ENCODE measurements around the gene CALHM6.

- TF ChIP-seq POLR2A (IDR thresholded peaks at IDR 0.05; ENCODE audit: low read depth, low read length), result no peak
- no peak for TF ChIP-seq POU2F2 (IDR thresholded peaks at IDR 0.05; ENCODE audit: low read depth, low read length)
- no peak for TF ChIP-seq POLR2AphosphoS5 (IDR thresholded peaks at IDR 0.05; ENCODE audit: low read depth, low read length)
- TF ChIP-seq TAF1 (IDR thresholded peaks at IDR 0.05; ENCODE audit: low read depth, low read length), result no peak
- no peak for TF ChIP-seq SPI1 (IDR thresholded peaks at IDR 0.05; ENCODE audit: low read depth, low read length)
These were observed 7.1 kb downstream of the CALHM6 start for GRCh38 chr6:116468293-116468692.

All from GM12891 (cell line).